HG03064 (cell line): Measurements from ENCODE around the gene SPATA46.
"Not testable (repeated sequence)": the region's sequence is repeated elsewhere in the genome, so short reads cannot be mapped to it uniquely, and the experiment has no call there.

Experiments
- ATAC-seq: cut with Tn5 transposase; IDR thresholded peaks from one replicate; pipeline ENCODE4 v1.9.1; 2021; ENCODE audit warnings: low read depth; ENCODE audit not compliant: unreplicated experiment

SPATA46 gene, protein sequence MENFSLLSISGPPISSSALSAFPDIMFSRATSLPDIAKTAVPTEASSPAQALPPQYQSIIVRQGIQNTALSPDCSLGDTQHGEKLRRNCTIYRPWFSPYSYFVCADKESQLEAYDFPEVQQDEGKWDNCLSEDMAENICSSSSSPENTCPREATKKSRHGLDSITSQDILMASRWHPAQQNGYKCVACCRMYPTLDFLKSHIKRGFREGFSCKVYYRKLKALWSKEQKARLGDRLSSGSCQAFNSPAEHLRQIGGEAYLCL

DNA sequence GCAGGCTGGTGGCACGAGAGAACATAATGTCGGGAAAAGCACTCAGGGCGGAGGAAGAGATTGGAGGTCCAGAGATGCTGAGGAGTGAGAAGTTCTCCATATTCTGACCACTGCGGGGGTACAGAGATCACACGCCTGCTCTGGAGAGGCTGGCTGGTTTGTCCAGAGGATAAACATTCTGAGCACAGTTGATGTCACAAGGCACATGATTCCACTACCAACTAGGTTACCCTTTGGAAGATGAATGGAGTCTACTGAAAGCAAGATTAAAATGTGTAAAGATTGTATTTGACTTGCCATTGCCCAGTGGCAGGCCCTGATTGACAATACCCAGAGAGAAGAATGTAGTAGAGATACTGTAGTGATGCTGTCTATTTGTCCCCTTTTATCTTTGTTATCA lies at the start of gene SPATA46:
Gene SPATA46 (minus strand): TSS at position 164 of the 400 bp plus-strand sequence. CDS start 64 bp downstream, at position 100.
- ATAC-seq, result no peak

DNA sequence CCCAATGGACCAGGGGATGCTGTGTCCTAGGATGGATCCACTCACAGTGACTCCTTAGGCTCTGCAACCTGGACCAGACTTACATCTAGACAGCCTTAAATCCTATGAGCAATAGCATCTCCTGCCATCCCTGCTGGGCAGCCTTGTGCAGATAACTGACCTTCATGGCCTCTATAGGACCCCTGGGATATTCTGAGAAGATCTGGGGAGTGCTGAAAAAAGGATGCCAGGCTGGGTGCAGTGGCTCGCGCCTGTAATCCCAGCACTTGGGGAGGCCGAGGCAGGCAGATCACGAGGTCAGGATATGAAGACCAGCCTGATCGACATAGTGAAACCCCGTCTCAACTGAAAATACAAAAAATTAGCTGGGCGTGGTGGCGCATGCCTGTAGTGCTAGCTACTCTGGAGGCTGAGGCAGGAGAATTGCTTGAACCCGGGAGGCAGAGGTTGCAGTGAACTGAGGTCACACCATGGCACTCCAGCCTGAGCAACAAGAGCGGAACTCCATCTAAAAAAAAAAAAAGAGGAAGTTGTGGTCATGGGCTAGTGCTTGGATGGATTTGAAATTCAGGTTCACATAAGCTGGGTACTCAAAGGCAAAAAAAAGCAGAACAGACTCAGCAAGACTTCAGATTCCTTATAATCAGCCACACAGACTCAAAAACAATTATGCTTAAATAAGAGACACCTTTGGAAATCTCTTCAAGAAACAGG lies 46.2 kb upstream of the SPATA46 start:
- ATAC-seq, result no peak

DNA sequence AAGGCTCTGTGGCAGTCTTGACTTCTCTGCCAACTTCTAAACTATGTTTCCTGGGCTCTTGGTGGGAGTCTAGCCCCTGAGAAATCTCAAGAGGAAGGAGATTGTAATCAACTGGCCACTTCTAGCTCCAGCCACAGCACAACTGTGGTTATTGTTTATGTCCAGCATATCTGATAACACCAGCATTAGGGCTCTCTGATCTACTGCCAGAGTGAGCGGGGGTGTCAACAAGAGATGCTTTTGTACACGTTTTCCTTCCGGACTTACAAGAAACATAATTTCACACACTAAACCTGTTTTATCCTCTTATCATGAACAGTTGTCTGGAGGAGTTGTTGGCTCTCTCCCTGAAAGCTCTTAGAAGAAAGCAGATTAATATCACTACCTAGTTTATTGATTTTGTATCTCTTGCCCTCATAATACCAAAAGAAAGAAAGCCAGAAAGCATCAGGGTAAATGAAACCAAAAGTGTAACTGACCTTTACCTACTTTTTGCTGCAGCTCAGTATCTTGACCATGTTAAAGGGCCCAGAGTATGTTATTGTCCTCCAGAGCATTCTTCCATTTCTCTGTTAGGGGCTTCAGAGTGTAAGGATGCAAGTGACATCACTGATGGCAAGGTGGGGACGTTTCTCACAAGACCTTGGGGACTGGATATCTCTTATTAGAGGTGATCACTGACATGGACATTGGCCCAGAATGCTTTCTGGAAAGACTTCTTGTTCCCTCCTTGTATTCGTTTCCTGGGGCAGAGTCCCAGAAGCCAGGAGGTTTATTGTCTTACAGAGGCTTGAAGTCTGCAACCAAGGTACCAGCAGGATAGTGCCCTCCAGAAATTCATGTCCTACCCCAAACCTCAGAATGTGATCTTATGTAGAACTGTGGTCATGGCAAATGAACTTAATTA lies 44.9 kb upstream of the SPATA46 start:
- no peak for ATAC-seq

DNA sequence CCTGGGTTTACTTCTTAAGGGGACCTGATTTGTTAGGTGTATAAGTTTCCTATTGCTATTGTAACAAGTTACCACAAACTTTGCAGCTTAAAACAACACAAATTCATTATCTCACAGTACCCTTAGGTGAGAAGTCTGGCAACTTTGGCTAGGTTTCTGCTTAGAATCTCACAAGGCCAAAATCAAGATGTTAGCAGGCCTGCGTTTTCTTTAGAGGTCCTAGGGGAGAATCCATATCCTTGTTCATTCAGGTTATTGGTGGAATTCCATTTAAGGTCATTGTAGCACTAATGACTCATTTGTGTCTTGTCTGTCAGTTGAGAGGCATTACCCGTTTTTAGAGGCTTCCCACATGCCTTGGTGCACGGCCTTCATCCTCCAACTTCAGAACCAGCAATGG lies 43.5 kb upstream of the SPATA46 start:
- no peak for ATAC-seq

DNA sequence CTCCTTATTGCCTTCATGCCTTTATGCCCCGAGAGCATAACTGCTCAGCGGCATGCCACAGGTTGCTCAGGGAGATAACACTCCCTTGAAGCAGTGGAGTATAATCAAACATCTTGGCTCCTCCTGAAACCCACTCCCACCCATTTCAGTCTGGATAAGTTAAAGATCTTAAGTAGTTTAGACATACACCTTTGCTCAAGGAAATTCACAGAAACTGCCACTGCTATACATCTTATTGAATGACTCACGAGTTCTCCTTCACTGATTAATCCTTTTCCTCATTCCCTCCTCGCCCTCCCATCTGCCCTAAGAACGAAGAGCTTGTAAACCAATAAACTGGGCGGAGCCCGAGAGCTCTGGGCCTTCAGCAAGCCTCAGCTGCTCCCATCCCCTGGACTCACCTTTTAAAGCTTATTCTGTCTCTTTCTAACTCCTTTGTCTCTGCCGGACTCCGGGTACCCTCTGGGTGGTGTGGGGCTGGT lies 42.8 kb upstream of the SPATA46 start:
- ATAC-seq, result not testable (repeated sequence)

DNA sequence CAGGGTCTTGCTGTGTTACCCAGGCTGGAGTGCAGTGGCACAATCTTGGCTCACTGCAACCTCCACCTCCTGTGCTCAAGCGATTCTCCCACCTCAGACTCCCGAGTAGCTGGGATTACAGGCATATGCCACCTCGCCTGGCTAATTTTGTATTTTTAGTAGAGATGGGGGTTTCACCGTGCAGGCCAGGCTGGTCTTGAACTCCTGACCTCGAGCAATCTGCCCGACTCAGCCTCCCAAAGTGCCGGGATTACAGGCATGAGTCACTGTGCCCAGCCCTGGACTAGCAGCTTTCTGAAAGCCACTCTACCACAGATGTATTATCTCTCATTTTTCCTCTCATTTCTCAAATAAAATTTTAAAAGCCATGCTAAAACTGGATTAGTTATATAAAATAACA lies 41.9 kb upstream of the SPATA46 start:
- ATAC-seq, result not testable (repeated sequence)

DNA sequence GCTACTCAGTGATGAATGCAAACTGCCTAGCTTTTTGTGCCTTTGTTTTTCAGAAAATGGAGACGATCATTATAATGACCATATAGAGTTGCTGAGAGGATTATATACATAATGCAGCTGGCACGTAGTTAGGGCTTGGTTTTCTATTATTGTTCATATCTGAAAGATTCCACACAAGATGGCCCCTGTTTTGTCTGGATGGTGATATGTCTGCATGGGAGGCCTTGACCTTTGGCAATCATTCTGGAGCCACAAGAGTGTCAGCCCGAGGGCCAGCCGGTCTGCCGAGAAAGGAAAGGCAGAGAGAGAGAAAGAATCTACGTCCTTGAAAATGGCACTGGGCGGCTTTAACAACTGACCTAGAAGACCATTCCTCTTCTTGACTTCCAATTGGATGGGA lies 41.0 kb upstream of the SPATA46 start:
- ATAC-seq, result no peak

DNA sequence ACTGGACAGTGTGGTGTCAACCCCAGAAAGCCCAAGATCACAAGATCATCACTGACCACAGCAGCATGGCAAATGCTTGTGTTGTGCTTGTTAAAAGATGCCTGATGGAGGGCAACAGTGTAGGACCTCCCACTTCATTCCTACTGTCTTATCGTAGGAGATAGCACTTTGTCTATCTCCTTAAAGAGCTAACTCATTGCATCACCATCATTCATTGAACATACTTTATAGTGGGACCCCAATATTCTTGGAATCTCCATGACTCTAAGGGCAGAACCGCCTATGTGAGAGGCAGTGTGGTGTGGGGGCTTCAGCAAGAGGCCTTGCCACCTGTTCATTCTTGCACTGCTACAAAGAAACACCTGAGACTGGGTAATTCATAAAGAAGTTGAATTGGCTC lies 40.3 kb upstream of the SPATA46 start:
- ATAC-seq, result no peak

DNA sequence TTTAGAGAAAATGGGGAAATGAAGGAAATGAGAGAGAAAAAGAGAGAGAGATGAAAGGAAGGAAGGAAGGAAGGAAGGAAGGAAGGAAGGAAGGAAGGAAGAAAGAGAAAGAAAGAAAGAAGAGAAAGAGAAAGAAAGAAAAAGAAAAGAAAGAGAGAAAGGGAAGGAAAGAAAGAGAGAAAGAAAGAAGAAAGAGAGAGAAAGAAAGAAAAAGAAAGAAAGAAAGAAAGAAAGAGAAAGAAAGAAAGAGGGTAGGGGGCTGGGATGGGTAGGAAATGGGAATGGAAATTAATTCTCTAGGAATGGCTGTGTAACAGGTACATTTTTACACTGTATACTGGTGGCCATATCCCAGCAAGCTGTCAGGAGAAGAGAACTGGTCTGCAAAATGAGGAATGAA lies 39.6 kb upstream of the SPATA46 start:
- no peak for ATAC-seq

DNA sequence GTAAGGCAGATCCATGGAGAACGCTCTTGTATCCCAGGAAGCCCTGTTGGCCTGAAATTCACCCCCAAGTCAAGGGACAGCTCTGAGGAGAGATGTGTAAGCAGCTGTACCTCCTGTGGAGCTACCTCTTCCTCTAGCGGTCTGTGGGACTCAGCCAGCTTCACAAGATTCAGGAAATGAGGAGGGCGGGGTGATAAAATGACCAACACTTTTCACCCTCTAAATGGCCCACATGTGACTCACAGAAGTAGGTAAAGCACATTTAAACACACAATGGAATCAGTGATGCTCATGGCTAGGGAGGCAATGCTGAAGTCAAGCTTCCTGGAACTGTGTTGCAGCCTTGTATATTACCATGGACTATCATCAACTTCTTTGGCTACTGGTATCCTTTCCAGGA lies 35.3 kb upstream of the SPATA46 start, which contains the start of gene SH2D1B:
Gene SH2D1B (minus strand): TSS at position 135 of the 400 bp plus-strand sequence. CDS start 120 bp downstream, at position 15.
- no peak for ATAC-seq

DNA sequence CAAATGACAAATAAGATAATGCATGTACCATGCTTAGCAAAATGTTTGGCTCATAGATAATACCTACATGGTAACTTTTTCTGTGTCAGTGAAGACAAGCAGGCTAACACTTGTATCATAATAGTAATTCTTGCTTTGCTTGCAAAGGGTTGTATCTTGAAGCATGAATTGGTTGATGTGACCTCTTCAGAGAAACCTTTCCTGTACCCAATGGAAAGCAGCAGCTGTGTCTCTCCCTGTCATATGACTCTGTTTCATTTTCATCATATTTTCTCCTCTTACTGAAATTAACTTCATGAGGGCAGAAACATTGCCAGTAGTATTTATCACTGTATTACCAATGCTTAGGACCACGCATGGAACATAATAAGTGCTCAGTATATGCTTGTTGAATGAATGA lies 30.9 kb upstream of the SPATA46 start:
- ATAC-seq, result no peak

DNA sequence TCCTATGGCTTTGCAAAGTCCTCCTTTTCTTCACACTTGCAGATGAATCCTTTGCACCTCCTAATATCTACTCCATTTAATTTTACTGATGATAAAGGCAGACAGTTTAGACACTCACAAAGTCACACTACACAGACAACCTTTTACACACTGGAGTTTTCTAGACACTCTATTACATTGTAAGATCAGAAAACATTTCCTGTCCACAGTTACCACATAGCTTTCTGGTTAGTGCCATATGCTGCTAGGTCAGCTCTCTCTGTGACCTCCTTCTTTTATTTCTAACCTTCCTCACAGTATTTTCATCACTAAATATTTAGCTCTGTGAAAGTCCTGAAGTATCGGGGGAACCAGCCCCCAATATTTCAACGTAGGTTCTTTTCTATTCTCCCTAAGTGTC lies 30.2 kb upstream of the SPATA46 start:
- ATAC-seq, result no peak

DNA sequence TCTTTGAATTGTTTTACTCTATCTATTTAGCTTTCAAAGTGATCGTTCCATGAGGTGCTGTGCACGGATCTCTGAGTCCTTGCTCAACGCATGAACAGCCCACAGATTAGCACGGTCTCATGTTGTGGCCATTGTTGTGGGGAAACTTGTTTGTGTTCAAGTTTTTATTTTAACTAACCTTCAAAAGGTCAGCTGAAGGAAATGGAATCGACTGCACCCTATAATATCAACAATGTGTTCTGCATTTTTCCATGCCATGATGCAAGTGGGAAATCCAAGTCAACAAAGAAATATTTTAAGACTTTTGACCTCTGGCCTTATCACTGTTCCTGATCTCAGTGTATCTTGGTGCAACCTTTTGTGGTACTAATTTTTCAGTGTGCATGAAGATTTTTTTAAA lies 29.1 kb upstream of the SPATA46 start:
- no peak for ATAC-seq

DNA sequence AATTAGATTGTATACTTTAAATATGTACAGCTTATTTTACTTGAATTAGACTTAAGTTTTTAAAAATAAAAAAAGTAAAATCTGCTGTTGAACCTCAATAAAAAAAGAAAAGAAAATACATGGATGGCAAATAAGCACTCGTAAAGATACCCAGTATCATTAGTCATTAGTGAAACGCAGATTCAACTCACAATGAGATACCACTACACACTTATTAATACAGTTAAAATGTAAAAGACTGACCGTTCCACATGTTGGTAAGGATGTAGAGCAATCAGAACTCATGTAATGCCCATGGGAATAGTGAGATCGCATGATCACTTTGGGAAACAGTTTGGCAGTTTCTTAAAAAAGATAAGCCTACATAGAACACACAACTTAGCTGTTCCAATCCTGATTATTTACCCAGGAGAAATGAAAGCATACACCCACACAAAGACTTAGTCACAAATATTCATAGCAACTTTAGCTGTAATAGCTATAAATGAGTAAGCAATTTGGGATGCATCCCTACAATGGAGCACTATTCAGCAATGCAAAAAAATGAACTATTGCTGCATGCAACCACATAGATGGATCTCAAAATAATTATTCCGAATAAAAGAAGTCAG lies 28.0 kb upstream of the SPATA46 start:
- no peak for ATAC-seq

DNA sequence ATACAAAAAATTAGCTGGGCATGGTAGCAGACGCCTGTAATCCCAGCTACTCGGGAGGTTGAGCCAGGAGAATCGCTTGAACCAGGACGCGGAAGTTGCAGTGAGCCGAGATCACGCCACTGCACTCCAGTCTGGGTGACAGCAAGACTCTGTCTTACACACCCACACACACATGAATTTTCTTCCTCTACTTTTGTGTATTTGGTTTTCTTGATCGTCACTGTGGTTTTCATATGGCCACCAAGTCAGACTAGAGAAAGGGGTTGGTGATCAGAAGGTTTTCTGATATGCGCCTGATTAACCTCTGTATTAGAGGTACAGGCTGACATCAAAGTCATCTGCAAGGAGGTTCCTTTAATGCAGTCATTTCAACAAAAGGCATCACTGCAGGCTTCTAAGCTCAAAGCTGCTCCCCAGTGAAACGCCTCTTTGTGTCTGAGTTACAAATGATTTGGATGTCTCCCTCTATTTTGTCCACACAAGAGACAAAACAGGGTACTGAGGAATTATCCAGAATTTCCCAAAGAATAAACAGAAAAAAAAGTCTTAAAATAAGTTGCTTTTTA lies 24.2 kb upstream of the SPATA46 start:
- ATAC-seq, result no peak

DNA sequence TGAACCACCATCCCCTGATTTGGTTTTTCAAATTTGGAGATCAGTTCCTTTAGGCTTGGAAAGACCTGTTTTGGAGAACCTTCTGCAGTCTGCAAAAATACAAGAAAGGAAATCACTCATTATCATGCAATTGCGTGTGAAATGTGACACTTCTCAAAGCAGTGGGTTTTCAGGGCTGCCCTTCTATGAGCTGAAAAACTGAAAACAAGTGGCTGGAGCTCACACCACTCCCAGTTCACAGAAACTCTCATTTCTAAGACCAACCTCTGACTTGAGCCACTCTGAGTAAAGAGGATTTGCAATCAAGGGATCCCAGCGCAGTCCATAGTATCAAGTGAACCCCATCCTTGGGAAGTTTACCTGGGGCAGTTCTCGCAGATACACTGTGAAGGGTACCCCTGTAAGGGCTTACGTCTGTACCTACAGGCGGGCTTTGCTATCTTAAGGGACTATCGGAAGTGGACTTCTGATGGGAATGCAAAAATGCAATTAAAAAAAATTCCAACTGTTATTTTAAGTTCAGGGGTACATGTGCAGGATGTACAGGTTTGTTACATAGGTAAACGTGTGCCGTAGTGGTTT lies 22.4 kb upstream of the SPATA46 start:
- ATAC-seq, result no peak

DNA sequence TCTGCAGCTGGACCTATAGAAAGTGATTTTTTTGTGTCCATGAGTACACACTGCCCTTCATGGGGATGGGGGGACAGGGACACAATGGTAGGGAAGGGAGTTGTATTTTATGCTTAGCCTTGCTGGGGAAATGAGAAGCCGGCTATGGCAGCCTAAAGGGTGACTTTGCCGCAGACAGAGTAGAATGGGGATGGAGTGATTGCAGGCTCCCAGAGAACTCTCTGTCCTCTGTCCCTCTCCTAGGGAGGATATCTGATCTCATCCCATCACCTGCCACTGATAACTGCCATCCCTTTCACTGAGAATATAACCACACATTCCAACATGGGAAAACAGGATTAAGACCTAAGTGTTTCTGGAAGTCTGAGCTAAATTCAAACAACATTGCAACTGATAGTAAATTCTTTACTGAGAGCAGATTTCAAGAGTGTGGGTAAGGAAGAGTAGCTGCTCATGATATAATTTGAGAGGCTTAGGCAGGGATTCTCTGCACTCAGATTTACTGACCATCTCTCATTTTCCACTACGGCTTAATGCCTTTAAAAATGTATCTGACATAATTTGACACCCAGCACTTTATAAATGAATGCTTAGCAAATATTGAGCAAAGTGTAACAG lies 21.4 kb upstream of the SPATA46 start:
- no peak for ATAC-seq

DNA sequence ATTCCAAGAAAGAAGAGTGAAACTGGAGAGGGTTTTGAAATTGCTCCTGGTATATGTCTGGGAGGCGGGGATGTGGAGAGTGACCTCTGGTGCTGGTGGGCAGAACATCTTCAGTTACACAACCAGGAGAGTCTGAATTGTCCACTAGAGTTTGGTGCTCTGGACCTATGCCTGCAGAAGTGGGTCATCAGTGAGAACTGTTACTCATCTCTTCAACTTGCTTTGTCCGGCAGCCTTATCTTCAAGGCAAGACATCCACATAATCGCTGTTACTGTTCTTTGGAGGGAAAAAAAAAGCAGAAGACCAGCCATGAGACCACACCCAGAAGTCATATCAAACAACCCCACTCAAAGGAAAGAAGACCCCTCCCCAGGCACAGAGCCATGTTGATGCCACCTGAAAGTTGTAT lies 20.4 kb upstream of the SPATA46 start:
- no peak for ATAC-seq

DNA sequence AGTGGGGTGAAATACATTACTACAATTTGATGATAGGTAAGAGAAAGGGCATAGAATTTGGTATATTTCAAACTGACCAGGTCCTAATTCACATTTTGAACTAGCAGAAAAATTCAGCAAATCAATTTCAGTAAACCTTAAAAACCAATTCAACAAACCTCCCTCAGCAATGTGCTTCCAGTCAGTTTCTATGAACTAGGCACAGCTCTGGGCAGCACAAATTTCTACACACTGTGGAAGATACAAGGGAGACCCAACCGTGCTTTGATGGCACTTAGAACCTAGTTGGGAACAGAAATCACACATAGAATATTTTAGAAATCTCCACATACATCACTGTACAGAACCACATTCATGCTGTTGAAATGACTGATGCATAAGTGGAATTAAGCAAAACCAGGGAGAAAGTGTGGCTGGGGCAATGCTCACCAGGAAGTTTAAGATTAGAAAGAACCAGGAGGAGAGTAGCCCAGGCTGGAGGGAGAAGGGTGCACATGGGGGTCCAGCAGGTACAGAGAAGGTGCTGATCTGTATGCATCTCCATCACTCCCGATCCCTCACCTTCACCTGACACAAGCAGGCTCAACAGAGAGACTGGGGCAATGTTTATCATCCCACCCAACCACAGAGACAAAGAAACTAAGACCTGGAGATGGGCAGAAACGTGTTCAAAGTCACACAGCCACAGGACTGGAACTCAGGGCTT lies 19.7 kb upstream of the SPATA46 start:
- ATAC-seq, result no peak
